Endothelial cell of umbilical vein (primary cell): Measurements from ENCODE around the gene DUOXA2.

Experiments
- CTCF ChIP-seq, 2 donors: IDR thresholded peaks; 1 replicate in 1 of 2; 2 replicates in 1 of 2; pipeline ENCODE4 v1.5.1; 2011; ENCODE audit warnings: low read length in 2 of 2, mild to moderate bottlenecking in 2 of 2, moderate library complexity in 2 of 2, control low read depth in 1 of 2, inconsistent platforms in 1 of 2, low read depth in 1 of 2; ENCODE audit not compliant: insufficient read depth in 1 of 2; ENCODE audit errors: extremely low read depth in 1 of 2
- JUN ChIP-seq: IDR thresholded peaks from 2 replicates; pipeline ENCODE4 v1.6.1; 2011; ENCODE audit warnings: borderline replicate concordance, low read depth; ENCODE audit not compliant: insufficient read length, insufficient read depth
- MYC ChIP-seq: IDR thresholded peaks from one replicate; pipeline ENCODE4 v1.6.1; 2011; ENCODE audit warnings: mild to moderate bottlenecking, low read depth, low read length
- POLR2A ChIP-seq: IDR thresholded peaks from 2 replicates; pipeline ENCODE4 v1.6.1; 2012; ENCODE audit warnings: low read depth, mild to moderate bottlenecking, control low read depth, low read length
- POLR2AphosphoS5 ChIP-seq: IDR thresholded peaks from 2 replicates; pipeline ENCODE4 v1.6.1; 2012; ENCODE audit warnings: low read depth, mild to moderate bottlenecking, control low read depth, low read length, moderate library complexity; ENCODE audit not compliant: insufficient read depth

DNA sequence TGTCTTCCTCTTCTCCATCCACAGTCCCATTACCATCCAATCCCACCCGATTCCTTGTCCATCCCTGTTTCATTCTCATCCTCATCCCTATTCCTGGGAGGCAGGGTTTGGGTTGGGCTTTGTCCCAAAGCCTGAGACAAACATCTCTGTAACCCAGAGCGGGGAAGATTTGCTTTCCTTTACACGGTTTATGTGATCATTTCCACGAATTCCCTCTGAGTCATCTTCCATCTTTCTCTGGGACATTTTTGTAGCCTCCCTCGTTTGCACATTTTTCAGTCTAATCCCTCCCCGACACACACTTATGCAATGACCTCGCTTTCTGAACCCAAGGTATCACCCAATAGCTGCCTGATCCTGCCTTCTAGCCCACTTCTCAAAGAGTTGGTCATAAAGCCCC lies 23.0 kb upstream of the DUOXA2 start:
- no peak for TF ChIP-seq POLR2AphosphoS5
- no peak for TF ChIP-seq JUN
- no peak for TF ChIP-seq MYC
- no peak for TF ChIP-seq CTCF (IDR thresholded peaks at IDR 0.05; ENCODE audit: extremely low read depth in 1 of 2, insufficient read depth in 1 of 2, low read depth in 1 of 2, low read length in 2 of 2)
- TF ChIP-seq POLR2A: no peak
